Left ventricle myocardium inferior (tissue), 1 donor: Measurements from ENCODE around the gene AP5S1. TPM values are rescaled to one million over a fixed set of nuclear protein-coding genes. Genes with fewer than 3 reads are reported as not detected.

Experiments used
- DNase-seq: peaks from one replicate; pipeline ENCODE4 v3.0.0-alpha.2; 2020
- H3K27ac ChIP-seq: fragments of 200-600 bp; replicated peaks from 2 replicates; pipeline ENCODE4 v1.8.0; 2021
- H3K27me3 ChIP-seq: fragments of 200-600 bp; 2 replicates; pipeline ENCODE4 v1.8.0; 2021; ENCODE audit warnings: low read depth
- H3K36me3 ChIP-seq: fragments of 200-600 bp; 2 replicates; pipeline ENCODE4 v1.8.0; 2021
- H3K4me1 ChIP-seq: fragments of 200-600 bp; 2 replicates; pipeline ENCODE4 v1.8.0; 2021
- H3K4me3 ChIP-seq: fragments of 200-600 bp; 2 replicates; pipeline ENCODE4 v1.8.0; 2021; ENCODE audit warnings: mild to moderate bottlenecking, moderate library complexity
- H3K9me3 ChIP-seq: fragments of 200-600 bp; replicated peaks from 2 replicates; pipeline ENCODE4 v1.8.0; 2021
- CTCF ChIP-seq: fragments of 200-600 bp; IDR thresholded peaks from 2 replicates; pipeline ENCODE4 v1.8.0; 2021; ENCODE audit warnings: antibody characterized with exemption, mild to moderate bottlenecking, borderline replicate concordance
- intact Hi-C: fragments of 100-400 bp; cut with micrococcal nuclease; formaldehyde crosslinking; loops from one replicate; pipeline ENCODE4 v1.11.0; 2022
- long read RNA-seq: library from polyadenylated mRNA; unstranded; transcript quantifications from one replicate; pipeline ENCODE4 v2.0.0, GENCODE V29; 2021
- total RNA-seq: library from RNA; stranded (reverse); fragmentation: NEBNext Ultra II Directional; extraction: Animal tissue kit (Norgen Biotek cat#: 25700); gene quantifications from one replicate; pipeline ENCODE4 v1.2.1, GENCODE V29; 2021
- donor health status: DM: no; HTN: yes; CAD: no; lungs with severe emphysema.

The AP5S1 gene
- 11.3 TPM for total RNA-seq
- long read RNA-seq, full-length matches to known transcripts, result 18 of 22 reads
- long read RNA-seq, partial matches to known transcripts, result 0 of 22 reads
- long read RNA-seq, other reads (novel, unspliced or antisense), result 4 of 22 reads

GRCh38 chr20:3820048-3820900 is at the start of gene AP5S1:
Gene AP5S1, plus strand, starts transcription at chr20:3820547. Its CDS starts 1,571 bp downstream, at chr20:3822118.
- no peaks in the 10 kb centered on the region for H3K27me3 ChIP-seq
- intact Hi-C loops, result no loop called here
- peak within 1 kb of the TSS; percentile 73 for H3K4me3 ChIP-seq
- peaks cover 52% of the 10 kb centered on the region for H3K4me1 ChIP-seq
- peak; percentile 100 for TF ChIP-seq CTCF
- peaks cover 32% of the 10 kb centered on the region for H3K36me3 ChIP-seq
- DNase-seq, result peak; percentile 98
- H3K27ac ChIP-seq, result peak within 1 kb of the TSS; percentile 99
- no peaks in the 10 kb centered on the region for H3K9me3 ChIP-seq

GRCh38 chr20:3771552-3772058 is 48.7 kb upstream of the AP5S1 start:
- Histone ChIP-seq H3K9me3 (no peaks in the 10 kb centered on the region), H3K27ac (no peak overlapping the region), H3K36me3 (no peaks in the 10 kb centered on the region), H3K4me1 (peaks cover 22% of the 10 kb centered on the region), H3K27me3 (no peaks in the 10 kb centered on the region), H3K4me3 (no peak overlapping the region)
- TF ChIP-seq CTCF, result no peak
- no peak for DNase-seq
- intact Hi-C loops, result no loop called here

GRCh38 chr20:3775457-3776108 is 44.8 kb upstream of the AP5S1 start:
- Histone ChIP-seq H3K9me3 (no peaks in the 10 kb centered on the region), H3K4me1 (peaks cover 18% of the 10 kb centered on the region), H3K27me3 (no peaks in the 10 kb centered on the region), H3K27ac (no peak overlapping the region), H3K36me3 (no peaks in the 10 kb centered on the region), H3K4me3 (no peak overlapping the region)
- intact Hi-C loops, result no loop called here
- TF ChIP-seq CTCF, result no peak
- no peak for DNase-seq

- DNase-seq, result no peak
- H3K36me3 ChIP-seq, result no peaks in the 10 kb centered on the region
- intact Hi-C loops, result no loop called here
- no peaks in the 10 kb centered on the region for H3K9me3 ChIP-seq
- peak overlapping the region; percentile 69 for H3K4me3 ChIP-seq
- TF ChIP-seq CTCF, result no peak
- H3K27me3 ChIP-seq, result no peaks in the 10 kb centered on the region
- H3K4me1 ChIP-seq, result peaks cover 29% of the 10 kb centered on the region
- H3K27ac ChIP-seq, result peak overlapping the region; percentile 16
Measured at GRCh38 chr20:3777381-3777715, 43.0 kb upstream of the AP5S1 start.

- peak overlapping the region; percentile 69 for H3K4me3 ChIP-seq
- intact Hi-C loops, result no loop called here
- peak; percentile 77 for DNase-seq
- no peaks in the 10 kb centered on the region for H3K36me3 ChIP-seq
- H3K4me1 ChIP-seq, result peaks cover 29% of the 10 kb centered on the region
- no peaks in the 10 kb centered on the region for H3K9me3 ChIP-seq
- no peak for TF ChIP-seq CTCF
- no peaks in the 10 kb centered on the region for H3K27me3 ChIP-seq
- peak overlapping the region; percentile 16 for H3K27ac ChIP-seq
Measured at GRCh38 chr20:3777716-3778629, 42.4 kb upstream of the AP5S1 start.
